Large intestine (tissue), 3 donors: ENCODE results near the gene C3. TPM values are rescaled to one million over a fixed set of nuclear protein-coding genes. Genes with fewer than 3 reads are reported as not detected.

Experiments used
- DNase-seq, 2 donors: peaks; one replicate each; pipeline versions ENCODE4 v3.0.0 to v3.0.0-alpha.2; 2013
- H3K27ac ChIP-seq: one replicate; pipeline ENCODE4 v1.5.1; 2013; ENCODE audit warnings: low read length
- H3K27me3 ChIP-seq: 2 replicates; pipeline ENCODE4 v1.6.1; 2013; ENCODE audit warnings: low read length; ENCODE audit not compliant: control insufficient read depth, insufficient read depth
- H3K36me3 ChIP-seq: 2 replicates; pipeline ENCODE4 v1.6.1; 2013; ENCODE audit warnings: low read length; ENCODE audit not compliant: control insufficient read depth, insufficient read depth
- H3K4me1 ChIP-seq: one replicate; pipeline ENCODE4 v1.6.1; 2013; ENCODE audit warnings: low read length; ENCODE audit not compliant: control insufficient read depth, insufficient read depth
- H3K4me3 ChIP-seq: one replicate; pipeline ENCODE4 v1.5.1; 2013; ENCODE audit warnings: low read length
- H3K9me3 ChIP-seq: one replicate; pipeline ENCODE4 v1.6.1; 2013; ENCODE audit warnings: mild to moderate bottlenecking, low read depth, low read length, moderate library complexity; ENCODE audit not compliant: control insufficient read depth
- WGBS: methylation state at CpG from one replicate; pipeline ENCODE4 v1.1.5; 2013; ENCODE audit warnings: low lambda C conversion rate; ENCODE audit not compliant: insufficient coverage; 5-methylcytosine and 5-hydroxymethylcytosine counted together
- polyA plus RNA-seq: library from polyadenylated mRNA; unstranded; fragments of 120-200 nt; gene quantifications from one replicate; pipeline ENCODE4 v1.2.1, GENCODE V29; 2013

C3 gene
- polyA plus RNA-seq, 1 donor = 79.1 TPM

- peaks cover 3% of the 10 kb centered on the region for H3K9me3 ChIP-seq
- peaks cover 11% of the 10 kb centered on the region for H3K4me1 ChIP-seq
- no peaks in the 10 kb centered on the region for H3K27me3 ChIP-seq
- WGBS = no CpG with 5 or more reads among the region's 24 CpGs
- DNase-seq = no peak
- no peak overlapping the region for H3K27ac ChIP-seq
- H3K36me3 ChIP-seq = peaks cover 73% of the 10 kb centered on the region
- H3K4me3 ChIP-seq = no peak overlapping the region
Observed at GRCh38 chr19:6745965-6746364, 25.5 kb upstream of the C3 start.

- WGBS = no CpG with 5 or more reads among the region's 41 CpGs
- no peak overlapping the region for H3K4me3 ChIP-seq
- peaks cover 61% of the 10 kb centered on the region for H3K36me3 ChIP-seq
Observed at GRCh38 chr19:6744381-6745301, 24.2 kb upstream of the C3 start.

DNA sequence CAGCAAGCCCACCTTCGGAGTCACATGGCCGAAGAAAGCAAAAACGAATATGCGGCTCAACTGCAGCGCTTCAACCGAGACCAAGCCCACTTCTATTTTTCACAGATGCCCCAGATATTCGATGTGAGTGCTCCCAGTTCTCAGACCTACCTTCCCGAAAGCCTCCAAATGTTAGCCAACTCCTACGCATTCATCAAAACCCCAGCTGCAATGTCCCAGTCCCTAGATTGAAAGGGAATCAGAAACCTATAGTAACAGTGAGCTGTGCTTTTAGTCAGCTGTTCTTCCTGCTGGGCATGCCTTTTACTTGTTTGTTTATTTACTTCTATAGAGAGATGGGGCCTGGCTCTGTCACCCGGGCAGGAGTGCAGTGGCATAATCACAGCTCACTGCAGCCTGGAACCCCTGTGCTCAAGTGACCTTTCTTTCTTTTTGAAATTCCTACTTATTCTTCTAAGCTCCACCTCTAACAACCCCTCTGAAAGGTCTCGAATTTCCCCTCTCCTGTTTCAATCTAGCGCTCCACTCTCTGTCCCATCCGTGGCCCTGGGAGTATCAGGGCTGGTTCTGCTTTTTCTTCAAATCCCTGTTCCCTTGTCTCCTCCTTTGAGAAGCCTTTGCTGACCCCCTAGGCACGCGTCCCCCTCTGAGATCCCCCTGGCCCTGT, 23.4 kb upstream of the C3 start:
- Histone ChIP-seq H3K27me3 (no peaks in the 10 kb centered on the region), H3K4me3 (no peak overlapping the region), H3K4me1 (peaks cover 15% of the 10 kb centered on the region), H3K36me3 (peaks cover 53% of the 10 kb centered on the region), H3K9me3 (peaks cover 3% of the 10 kb centered on the region), H3K27ac (peak overlapping the region; percentile 44)
- WGBS = 97% methylated on average over 6 of the region's 15 CpGs
- DNase-seq = no peak

More at GRCh38 chr19:6744381-6745301, 24.2 kb upstream of the C3 start:
- DNase-seq = peak in 1 of 2 donors; percentile 74
- H3K27me3 ChIP-seq = no peaks in the 10 kb centered on the region
- peaks cover 3% of the 10 kb centered on the region for H3K9me3 ChIP-seq
- peak overlapping the region; percentile 44 for H3K27ac ChIP-seq
- peaks cover 11% of the 10 kb centered on the region for H3K4me1 ChIP-seq

GRCh38 chr19:6743066-6743465, 22.6 kb upstream of the C3 start:
- no peak for DNase-seq
- H3K4me1 ChIP-seq = peaks cover 19% of the 10 kb centered on the region
- H3K4me3 ChIP-seq = no peak overlapping the region
- WGBS = no CpG with 5 or more reads among the region's 7 CpGs
- H3K27ac ChIP-seq = no peak overlapping the region
- peaks cover 48% of the 10 kb centered on the region for H3K36me3 ChIP-seq
- H3K27me3 ChIP-seq = no peaks in the 10 kb centered on the region
- H3K9me3 ChIP-seq = peaks cover 3% of the 10 kb centered on the region

GRCh38 chr19:6740589-6741343, 20.3 kb upstream of the C3 start:
- Histone ChIP-seq H3K27me3 (no peaks in the 10 kb centered on the region), H3K36me3 (peaks cover 27% of the 10 kb centered on the region), H3K9me3 (no peaks in the 10 kb centered on the region), H3K27ac (peak overlapping the region; percentile 86), H3K4me3 (peak overlapping the region; percentile 90), H3K4me1 (peaks cover 28% of the 10 kb centered on the region)
- WGBS = no CpG with 5 or more reads among the region's 46 CpGs
- DNase-seq = peak; percentile 43 to 66

DNA sequence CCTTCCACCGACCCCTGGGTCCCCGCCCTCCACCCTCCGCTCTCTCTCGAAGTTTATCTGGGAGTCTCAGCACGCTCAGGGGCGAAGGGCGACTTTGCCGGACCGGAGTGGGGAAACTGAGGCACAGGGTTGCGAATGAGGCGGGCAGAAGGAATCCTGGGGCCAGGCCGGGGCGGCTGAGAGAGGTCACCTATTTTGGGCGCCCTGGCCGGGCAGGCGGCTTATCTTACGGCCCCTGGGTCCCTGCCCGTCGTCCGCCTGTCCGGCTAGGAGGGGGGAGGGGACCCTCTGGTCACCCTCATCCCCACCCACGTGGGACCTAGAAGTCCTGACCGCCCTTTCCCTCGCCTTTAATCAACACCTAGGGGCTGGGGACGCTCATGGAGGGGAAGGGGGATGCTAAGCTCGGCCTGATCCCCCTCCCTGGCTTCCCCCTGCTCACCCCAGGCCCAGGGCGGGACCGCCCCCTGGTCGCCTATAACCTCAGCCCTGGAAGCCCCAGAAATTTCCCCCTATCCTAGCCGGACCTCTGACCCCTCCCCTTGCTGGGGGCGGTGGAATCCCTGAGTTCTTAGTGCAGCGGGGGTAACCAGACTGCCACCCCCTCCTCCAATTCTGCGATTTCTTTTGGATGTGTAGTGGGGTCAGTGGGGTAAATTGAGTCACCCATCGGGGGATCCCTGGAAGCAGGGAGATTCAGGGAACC, 19.6 kb upstream of the C3 start:
- peaks cover 30% of the 10 kb centered on the region for H3K4me1 ChIP-seq
- DNase-seq = peak in 1 of 2 donors; percentile 70
- WGBS = no CpG with 5 or more reads among the region's 34 CpGs

GRCh38 chr19:6739390-6739882, 19.0 kb upstream of the C3 start, which contains the start of gene TRIP10:
Gene TRIP10 (plus strand): TSS chr19:6739680. CDS start chr19:6739762, 82 bp downstream.
- DNase-seq = peak; percentile 74 to 77
- Histone ChIP-seq H3K9me3 (no peaks in the 10 kb centered on the region), H3K27ac (peak within 1 kb of the TSS; percentile 90), H3K4me3 (peak within 1 kb of the TSS; percentile 90), H3K4me1 (peaks cover 26% of the 10 kb centered on the region), H3K36me3 (peaks cover 19% of the 10 kb centered on the region), H3K27me3 (no peaks in the 10 kb centered on the region)
- no CpG with 5 or more reads among the region's 47 CpGs for WGBS

More for the DNA sequence above, 19.6 kb upstream of the C3 start:
- Histone ChIP-seq H3K4me3 (peak overlapping the region; percentile 90), H3K27ac (peak overlapping the region; percentile 86), H3K9me3 (no peaks in the 10 kb centered on the region), H3K27me3 (no peaks in the 10 kb centered on the region), H3K36me3 (peaks cover 24% of the 10 kb centered on the region)

DNA sequence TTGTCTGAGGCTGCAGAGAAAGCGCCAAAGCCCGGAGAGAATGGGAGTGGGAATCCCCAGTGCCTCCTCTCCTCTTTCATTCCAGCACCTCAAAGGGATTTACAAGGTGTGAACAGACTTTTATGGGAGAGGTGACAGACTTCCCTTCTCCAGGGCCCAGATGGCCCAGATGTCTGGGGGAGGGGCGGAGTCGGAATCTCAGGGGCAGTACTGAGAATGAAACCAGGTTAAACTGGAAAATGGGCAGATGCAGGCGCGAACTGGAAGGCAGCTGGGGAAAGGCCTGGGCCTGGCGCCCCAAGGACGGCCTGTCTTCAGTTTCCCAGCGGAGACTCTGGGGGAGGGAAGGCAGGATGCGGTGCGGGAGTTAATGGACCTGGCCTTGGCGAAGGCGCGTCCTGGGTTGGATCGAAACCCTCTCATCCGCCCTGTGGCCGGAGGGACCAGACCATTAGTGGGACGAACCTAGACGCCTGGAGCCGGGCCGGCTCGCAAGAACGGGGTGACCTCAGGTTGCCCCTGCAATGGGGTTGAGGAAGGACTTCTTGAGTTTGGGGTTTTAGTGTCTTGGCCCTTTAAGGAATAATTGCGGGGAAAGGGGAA, 18.4 kb upstream of the C3 start:
- no peaks in the 10 kb centered on the region for H3K9me3 ChIP-seq
- WGBS = no CpG with 5 or more reads among the region's 24 CpGs
- H3K36me3 ChIP-seq = peaks cover 14% of the 10 kb centered on the region
- no peaks in the 10 kb centered on the region for H3K27me3 ChIP-seq
- peak overlapping the region; percentile 90 for H3K27ac ChIP-seq
- peak overlapping the region; percentile 38 for H3K4me3 ChIP-seq
- peaks cover 23% of the 10 kb centered on the region for H3K4me1 ChIP-seq
- peak; percentile 42 to 69 for DNase-seq
